Keratinocyte (primary cell): ENCODE measurements around the gene RSPH9. TPM values are rescaled to one million over a fixed set of nuclear protein-coding genes. Genes with fewer than 3 reads are reported as not detected.

Experiments used
- DNase-seq: peaks from one replicate; pipeline ENCODE4 v3.0.0-alpha.2; 2011; ENCODE audit warnings: low read depth, missing footprints, low spot score
- FAIRE-seq: peaks from 2 replicates; lab custom pipeline; 2011; peaks lifted over from hg19 to GRCh38; lab: Jason Lieb, UNC
- H2AFZ ChIP-seq: 2 replicates; pipeline ENCODE4 v1.6.0; 2012; ENCODE audit warnings: low read length, control low read depth, inconsistent platforms; ENCODE audit not compliant: control insufficient read depth
- H3K27ac ChIP-seq: 2 replicates; pipeline ENCODE4 v1.5.1; 2011; ENCODE audit warnings: low read length; ENCODE audit not compliant: control insufficient read depth, insufficient read depth
- H3K27me3 ChIP-seq: 3 replicates; pipeline ENCODE4 v1.6.0; 2011; ENCODE audit warnings: low read length; ENCODE audit not compliant: control insufficient read depth, insufficient read depth; ENCODE audit errors: extremely low read depth
- H3K36me3 ChIP-seq, 2 experiments: 2 replicates in 1 of 2; 3 replicates in 1 of 2; pipeline ENCODE4 v1.5.1; 2011; ENCODE audit warnings: low read length in 2 of 2, mild to moderate bottlenecking in 1 of 2; ENCODE audit not compliant: control insufficient read depth in 2 of 2, insufficient read depth in 2 of 2; ENCODE audit errors: extremely low read depth in 1 of 2
- H3K4me1 ChIP-seq: 3 replicates; pipeline ENCODE4 v1.5.1; 2011; ENCODE audit warnings: low read length; ENCODE audit not compliant: control insufficient read depth, insufficient read depth; ENCODE audit errors: extremely low read depth
- H3K4me2 ChIP-seq: 3 replicates; pipeline ENCODE4 v1.6.0; 2011; ENCODE audit warnings: low read depth, low read length; ENCODE audit not compliant: control insufficient read depth, insufficient read depth; ENCODE audit errors: extremely low read depth
- H3K4me3 ChIP-seq, 3 experiments: fragments of 200-600 bp in 1 of 3; sonication (generic) in 1 of 3; 2 replicates in 2 of 3; 3 replicates in 1 of 3; pipeline ENCODE4 v1.5.1; 2011 to 2016; ENCODE audit warnings: low read length in 3 of 3, mild to moderate bottlenecking in 3 of 3, control low read depth in 2 of 3, inconsistent platforms in 1 of 3, low read depth in 1 of 3, mixed read lengths in 1 of 3, mixed run types in 1 of 3, moderate library complexity in 1 of 3; ENCODE audit not compliant: control insufficient read depth in 2 of 3, insufficient read depth in 2 of 3; ENCODE audit errors: extremely low read depth in 1 of 3
- H3K79me2 ChIP-seq: 2 replicates; pipeline ENCODE4 v1.6.0; 2012; ENCODE audit warnings: low read length; ENCODE audit not compliant: control insufficient read depth, insufficient read depth
- H3K9ac ChIP-seq: 3 replicates; pipeline ENCODE4 v1.6.0; 2011; ENCODE audit warnings: low read length; ENCODE audit not compliant: control insufficient read depth, insufficient read depth; ENCODE audit errors: extremely low read depth
- H3K9me1 ChIP-seq: 3 replicates; pipeline ENCODE4 v1.6.0; 2011; ENCODE audit warnings: low read length; ENCODE audit not compliant: control insufficient read depth, insufficient read depth; ENCODE audit errors: extremely low read depth
- H3K9me3 ChIP-seq: 2 replicates; pipeline ENCODE4 v1.5.1; 2012; ENCODE audit warnings: low read depth, low read length; ENCODE audit not compliant: control insufficient read depth
- H4K20me1 ChIP-seq: 3 replicates; pipeline ENCODE4 v1.6.0; 2011; ENCODE audit warnings: low read length; ENCODE audit not compliant: control insufficient read depth, insufficient read depth; ENCODE audit errors: extremely low read depth
- CTCF ChIP-seq, 3 experiments: IDR thresholded peaks in 1 of 3; conservative IDR thresholded peaks in 1 of 3; optimal IDR thresholded peaks in 1 of 3; 2 replicates in 2 of 3; 3 replicates in 1 of 3; pipeline versions ENCODE3 to v1.5.1; 2011; ENCODE audit warnings: low read length in 3 of 3, mild to moderate bottlenecking in 3 of 3, moderate library complexity in 2 of 3, control low read depth in 1 of 3, inconsistent platforms in 1 of 3; ENCODE audit not compliant: insufficient read depth in 2 of 3; ENCODE audit errors: extremely low read depth in 1 of 3
- EZH2 ChIP-seq: IDR thresholded peaks from one replicate; pipeline ENCODE4 v1.6.1; 2012; ENCODE audit warnings: inconsistent platforms, mild to moderate bottlenecking, low read length, moderate library complexity
- dilution Hi-C: fragments of 300-500 bp; cut with MboI; formaldehyde crosslinking; loops from one replicate; pipeline ENCODE4 v1.7.0; 2020; ENCODE audit warnings: low sequenced_read_pairs; ENCODE audit not compliant: extremely low pct_ligation_motif_present
- polyA plus RNA-seq, 5 experiments: library from polyadenylated mRNA; depleted of rRNA in 3 of 5; stranded (reverse) in 3 of 5; stranded (forward) in 1 of 5; unstranded in 1 of 5; fragments of >200 nt; gene quantifications; 1 replicate in 1 of 5; 2 replicates in 3 of 5; 3 replicates in 1 of 5; pipeline versions ENCODE4 v1.2.1 to v1.2.3, GENCODE V29; 2011 to 2012; ENCODE audit warnings: missing spikeins in 2 of 5, low read depth in 1 of 5, low replicate concordance in 1 of 5

The RSPH9 gene
- polyA plus RNA-seq, 1 donor (not counting 4 experiments of a cell fraction or from before 2014, with no cell fraction given): not detected

- dilution Hi-C loops: no loop called here
- Histone ChIP-seq H4K20me1 (no peaks in the 10 kb centered on the region), H3K27me3 (no peaks in the 10 kb centered on the region), H3K9me3 (no peaks in the 10 kb centered on the region), H3K9me1 (no peaks in the 10 kb centered on the region), H3K4me3 (no peak overlapping the region), H2AFZ (no peak overlapping the region), H3K4me2 (no peak overlapping the region), H3K36me3 (no peaks in the 10 kb centered on the region), H3K4me1 (peaks cover 6% of the 10 kb centered on the region), H3K9ac (no peak overlapping the region), H3K79me2 (no peaks in the 10 kb centered on the region), H3K27ac (no peak overlapping the region)
- DNase-seq (no peak), FAIRE-seq (no peak)
- TF ChIP-seq CTCF (optimal IDR thresholded peaks at IDR 0.05 in 1 of 3, IDR thresholded peaks at IDR 0.05 in 1 of 3, conservative IDR thresholded peaks at IDR 0.05 in 1 of 3; ENCODE audit: extremely low read depth in 1 of 3, insufficient read depth in 2 of 3, low read length in 3 of 3) (no peak), EZH2 (no peak)
These were observed 52.6 kb downstream of the RSPH9 start for GRCh38 chr6:43697421-43697820.

GRCh38 chr6:43698584-43699349 lies 53.9 kb downstream of the RSPH9 start:
- Histone ChIP-seq H3K27ac (no peak overlapping the region), H3K9me3 (no peaks in the 10 kb centered on the region), H3K4me3 (no peak overlapping the region), H2AFZ (no peak overlapping the region), H3K36me3 (no peaks in the 10 kb centered on the region), H4K20me1 (no peaks in the 10 kb centered on the region), H3K79me2 (no peaks in the 10 kb centered on the region), H3K4me1 (peaks cover 16% of the 10 kb centered on the region), H3K27me3 (no peaks in the 10 kb centered on the region), H3K4me2 (no peak overlapping the region), H3K9me1 (no peaks in the 10 kb centered on the region), H3K9ac (no peak overlapping the region)
- DNase-seq: no peak
- no peak for FAIRE-seq
- dilution Hi-C loops: no loop called here
- TF ChIP-seq EZH2 (no peak), CTCF (optimal IDR thresholded peaks at IDR 0.05 in 1 of 3, IDR thresholded peaks at IDR 0.05 in 1 of 3, conservative IDR thresholded peaks at IDR 0.05 in 1 of 3; ENCODE audit: extremely low read depth in 1 of 3, insufficient read depth in 2 of 3, low read length in 3 of 3) (no peak)
